Stimulated activated CD4-positive, alpha-beta T cell treated with anti-CD3 and anti-CD28 coated beads, Interleukin-1b, Interleukin-23, amount 100 ng/mL, for 48 hours (primary cell): Measurements from ENCODE around the gene MOV10L1.
A peak's percentile ranks its signal among the peaks of the same experiment; 100 is the strongest.

Source experiments
- DNase-seq: peaks from one replicate; pipeline ENCODE4 v3.0.0-alpha.2; 2020

Gene MOV10L1

GRCh38 chr22:50208430-50208938, 118.7 kb downstream of the MOV10L1 start:
- no peak for DNase-seq

GRCh38 chr22:50208939-50209892, 119.4 kb downstream of the MOV10L1 start:
- DNase-seq, result no peak

GRCh38 chr22:50209893-50210292, 120.1 kb downstream of the MOV10L1 start:
- DNase-seq, result peak; percentile 67

- DNase-seq, result no peak
Measured at GRCh38 chr22:50210378-50211139, 120.8 kb downstream of the MOV10L1 start.

GRCh38 chr22:50211147-50211546, 121.3 kb downstream of the MOV10L1 start:
- DNase-seq, result no peak
